ENCODE data around the gene RXRG. TPM values are rescaled to one million over a fixed set of nuclear protein-coding genes. Genes with fewer than 3 reads are reported as not detected.

Gene RXRG
- total and polyA plus RNA-seq, 2 of the 8 experiments (the other 6 are each of a cell fraction or from before 2014, with no cell fraction given): not detected

DNA sequence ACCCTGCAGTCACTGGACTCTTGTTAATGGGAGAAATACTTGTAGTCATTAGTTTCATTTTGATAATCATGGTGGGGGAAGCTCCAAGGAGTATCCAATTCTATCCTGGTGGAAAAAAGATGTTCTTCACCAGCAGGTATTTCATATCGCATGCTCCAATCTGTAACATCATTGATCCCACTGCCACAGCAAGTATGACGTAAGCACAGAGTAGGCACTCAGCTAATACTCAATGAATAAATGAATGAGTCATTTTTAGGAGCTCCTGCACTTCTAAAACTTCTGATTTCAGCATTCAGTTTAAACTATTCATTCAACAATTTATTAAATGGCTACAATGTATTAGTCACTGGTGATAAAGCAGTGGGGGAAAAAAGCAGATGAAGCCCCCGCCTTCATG lies 30.3 kb downstream of the RXRG start (continued):
- no peak for TF ChIP-seq EGR1 (IDR thresholded peaks at IDR 0.05; ENCODE audit: borderline replicate concordance, low read depth, low read length)
